Measurements from ENCODE around the gene HOXA4. TPM values are rescaled to one million over a fixed set of nuclear protein-coding genes. Genes with fewer than 3 reads are reported as not detected.

HOXA4 gene
- total and polyA plus RNA-seq, 2 experiments from 2014 or later: 0.69 to 1.3 TPM

DNA sequence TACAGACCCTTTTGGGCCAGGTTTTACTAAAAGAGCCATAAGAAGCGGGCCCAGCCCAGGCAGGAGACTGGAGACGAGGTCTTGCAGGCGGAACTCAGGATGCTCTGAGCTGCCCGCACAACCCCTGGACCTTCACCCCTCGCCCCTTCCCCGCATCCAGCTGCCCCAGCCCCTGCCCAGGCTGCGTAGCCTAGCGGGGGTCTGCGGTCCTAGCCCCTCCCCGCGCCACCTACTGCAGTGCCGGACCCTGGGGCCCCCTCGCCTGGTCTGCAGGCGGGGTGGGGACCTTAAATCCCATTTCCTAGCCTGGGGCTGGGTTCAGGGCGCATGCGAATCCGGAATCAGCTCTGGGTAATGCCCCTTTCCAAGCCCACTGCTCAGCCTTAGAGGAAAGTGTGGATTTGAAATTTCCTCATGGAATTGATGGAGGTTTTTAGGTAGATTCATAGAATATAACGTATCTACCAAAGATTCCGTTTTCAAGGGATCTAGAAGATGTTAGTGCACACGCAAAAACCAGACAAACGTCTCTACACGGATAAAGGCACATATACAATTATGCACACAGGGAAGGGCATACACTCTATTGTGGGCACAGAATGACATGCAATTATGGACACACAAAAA lies 22.4 kb upstream of the HOXA4 start:
- TF ChIP-seq CTCF (IDR thresholded peaks at IDR 0.05; ENCODE audit: poor library complexity) (no peak), EZH2phosphoT487 (IDR thresholded peaks at IDR 0.05; ENCODE audit: low read depth, severe bottlenecking, unreplicated experiment) (no peak), EZH2 (IDR thresholded peaks at IDR 0.05; ENCODE audit: borderline replicate concordance) (no peak)
- H3K4me1 ChIP-seq (ENCODE audit: insufficient read depth): peaks cover 13% of the 10 kb centered on the region
- no peak overlapping the region for H3K27ac ChIP-seq
- H3K27me3 ChIP-seq: peaks cover 96% of the 10 kb centered on the region
- H3K9me3 ChIP-seq (ENCODE audit: low read depth): no peaks in the 10 kb centered on the region
- no peaks in the 10 kb centered on the region for H4K20me1 ChIP-seq (ENCODE audit: insufficient read depth, poor library complexity, severe bottlenecking)
- no peaks in the 10 kb centered on the region for H3K36me3 ChIP-seq (replicated peaks; ENCODE audit: insufficient read depth, low read depth)
- no peak overlapping the region for H3K4me3 ChIP-seq
- 32% methylated on average over 21 of the region's 22 CpGs for WGBS (ENCODE audit: low lambda C conversion rate, missing lambda C conversion rate)
- H3K79me2 ChIP-seq: no peaks in the 10 kb centered on the region
- peak overlapping the region; percentile 89 for H3K4me2 ChIP-seq
- no peak for DNase-seq (ENCODE audit: low spot score)
- no peaks in the 10 kb centered on the region for H3K9me2 ChIP-seq (replicated peaks; ENCODE audit: insufficient read depth)
- no peak overlapping the region for H2AFZ ChIP-seq

DNA sequence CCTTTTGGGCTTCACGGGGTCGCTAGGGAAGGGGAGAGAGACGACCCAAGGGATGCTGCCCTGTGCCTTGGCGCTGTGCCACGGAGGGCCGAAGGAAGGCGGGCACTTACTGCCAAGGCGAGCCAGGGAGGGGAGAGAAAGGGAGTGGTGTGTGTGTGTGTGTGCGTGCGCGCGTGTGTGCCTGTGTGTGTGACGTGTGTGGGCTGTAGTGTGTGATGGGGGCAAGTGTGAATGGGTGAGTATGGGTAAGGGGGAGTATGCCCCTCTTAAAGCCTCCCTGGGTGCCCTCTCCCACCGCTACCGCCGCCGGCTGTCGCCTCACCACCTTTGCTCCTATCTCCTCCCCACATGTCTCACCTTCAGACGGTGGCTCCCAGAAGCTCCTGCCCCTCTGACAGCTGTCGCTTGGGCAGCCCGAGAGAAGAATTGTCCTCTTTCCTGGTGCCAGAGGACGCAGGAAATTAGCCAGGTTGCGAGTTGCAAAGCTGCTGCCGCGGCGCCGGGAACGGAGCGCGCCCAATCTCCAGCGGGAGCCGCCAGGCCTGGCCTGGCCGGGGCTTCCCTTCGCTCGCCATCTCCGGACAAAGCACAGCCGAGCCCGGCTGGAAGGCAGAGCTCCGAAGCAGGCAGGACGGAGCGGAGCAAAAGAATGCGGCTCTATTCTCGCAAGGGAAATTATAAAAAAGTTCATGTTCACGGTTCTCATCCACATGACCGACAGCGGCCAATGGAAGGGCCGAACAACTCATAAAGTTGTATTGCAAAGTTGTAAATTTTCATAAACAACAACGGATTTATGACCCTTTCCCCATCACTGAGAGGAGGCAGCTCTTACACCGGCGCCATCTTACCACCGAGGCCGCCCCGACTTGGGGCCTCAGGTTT lies 21.6 kb upstream of the HOXA4 start, which contains the start of gene HOXA3:
Gene HOXA3 (minus strand): TSS at position 653 of the 885 bp plus-strand sequence. CDS start 41,943 bp downstream, outside the sequence.
- TF ChIP-seq CTCF (IDR thresholded peaks at IDR 0.05; ENCODE audit: poor library complexity): no peak
- TF ChIP-seq EZH2 (IDR thresholded peaks at IDR 0.05; ENCODE audit: borderline replicate concordance): peak; percentile 67
- no peaks in the 10 kb centered on the region for H3K9me2 ChIP-seq (replicated peaks; ENCODE audit: insufficient read depth)
- no peaks in the 10 kb centered on the region for H3K79me2 ChIP-seq
- peaks cover 95% of the 10 kb centered on the region for H3K27me3 ChIP-seq
- no peak within 1 kb of the TSS for H3K27ac ChIP-seq
- WGBS (ENCODE audit: low lambda C conversion rate, missing lambda C conversion rate): 13% methylated on average over 50 of the region's 53 CpGs
- peaks cover 13% of the 10 kb centered on the region for H3K4me1 ChIP-seq (ENCODE audit: insufficient read depth)
- H3K36me3 ChIP-seq (replicated peaks; ENCODE audit: insufficient read depth, low read depth): no peaks in the 10 kb centered on the region
- H2AFZ ChIP-seq: peak within 1 kb of the TSS; percentile 18
- peak within 1 kb of the TSS; percentile 89 for H3K4me2 ChIP-seq
- H3K9me3 ChIP-seq (ENCODE audit: low read depth): no peaks in the 10 kb centered on the region
- H4K20me1 ChIP-seq (ENCODE audit: insufficient read depth, poor library complexity, severe bottlenecking): no peaks in the 10 kb centered on the region
- no peak for DNase-seq (ENCODE audit: low spot score)
- H3K4me3 ChIP-seq: peak within 1 kb of the TSS; percentile 18

DNA sequence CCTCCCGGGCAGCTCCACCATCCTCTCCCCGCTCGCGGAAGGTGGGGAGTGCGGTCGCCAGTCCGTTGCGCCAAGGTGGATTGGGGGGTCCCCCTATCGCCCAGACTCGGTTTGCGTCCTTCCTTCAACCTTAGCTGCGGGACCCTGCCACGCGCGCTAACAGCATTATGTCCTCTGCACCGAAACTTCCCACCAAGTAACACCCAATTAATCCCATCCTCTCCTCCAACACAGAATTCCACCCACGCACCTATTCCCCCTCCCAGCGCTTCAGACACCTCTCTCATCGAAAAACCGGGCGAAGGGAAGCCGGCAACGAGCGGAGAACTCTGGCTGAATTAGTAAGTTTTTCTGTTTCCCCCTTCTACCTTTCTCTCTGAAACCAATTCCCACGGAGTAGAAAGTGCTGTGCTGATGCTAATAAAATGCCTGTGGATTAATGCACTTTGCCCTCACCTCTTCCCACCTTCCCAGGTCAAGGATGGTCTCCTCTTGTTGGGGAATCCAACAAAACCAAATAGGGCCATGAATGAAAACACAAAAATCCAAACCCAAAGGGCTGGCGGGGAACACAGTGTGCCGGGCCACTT lies 20.9 kb upstream of the HOXA4 start:
- Histone ChIP-seq H4K20me1 (ENCODE audit: insufficient read depth, poor library complexity, severe bottlenecking) (no peaks in the 10 kb centered on the region), H3K4me2 (peak overlapping the region; percentile 89), H2AFZ (no peak overlapping the region), H3K79me2 (no peaks in the 10 kb centered on the region), H3K9me2 (replicated peaks; ENCODE audit: insufficient read depth) (no peaks in the 10 kb centered on the region), H3K9me3 (ENCODE audit: low read depth) (no peaks in the 10 kb centered on the region), H3K27ac (no peak overlapping the region), H3K36me3 (replicated peaks; ENCODE audit: insufficient read depth, low read depth) (no peaks in the 10 kb centered on the region), H3K4me3 (peak overlapping the region; percentile 18), H3K4me1 (ENCODE audit: insufficient read depth) (peaks cover 13% of the 10 kb centered on the region), H3K27me3 (peaks cover 95% of the 10 kb centered on the region)
- DNase-seq (ENCODE audit: low spot score): no peak
- TF ChIP-seq EZH2 (IDR thresholded peaks at IDR 0.05; ENCODE audit: borderline replicate concordance): peak; percentile 33
- no peak for TF ChIP-seq EZH2phosphoT487 (IDR thresholded peaks at IDR 0.05; ENCODE audit: low read depth, severe bottlenecking, unreplicated experiment)
- no peak for TF ChIP-seq CTCF (IDR thresholded peaks at IDR 0.05; ENCODE audit: poor library complexity)
- WGBS (ENCODE audit: low lambda C conversion rate, missing lambda C conversion rate): 12% methylated on average over 27 of the region's 27 CpGs
